Measurements from ENCODE around the gene CARNS1. TPM values are rescaled to one million over a fixed set of nuclear protein-coding genes. Genes with fewer than 3 reads are reported as not detected.

CARNS1 gene
- total and polyA plus RNA-seq, 2 of the 13 experiments (the other 11 are each of a cell fraction or from before 2014, with no cell fraction given): not detected

DNA sequence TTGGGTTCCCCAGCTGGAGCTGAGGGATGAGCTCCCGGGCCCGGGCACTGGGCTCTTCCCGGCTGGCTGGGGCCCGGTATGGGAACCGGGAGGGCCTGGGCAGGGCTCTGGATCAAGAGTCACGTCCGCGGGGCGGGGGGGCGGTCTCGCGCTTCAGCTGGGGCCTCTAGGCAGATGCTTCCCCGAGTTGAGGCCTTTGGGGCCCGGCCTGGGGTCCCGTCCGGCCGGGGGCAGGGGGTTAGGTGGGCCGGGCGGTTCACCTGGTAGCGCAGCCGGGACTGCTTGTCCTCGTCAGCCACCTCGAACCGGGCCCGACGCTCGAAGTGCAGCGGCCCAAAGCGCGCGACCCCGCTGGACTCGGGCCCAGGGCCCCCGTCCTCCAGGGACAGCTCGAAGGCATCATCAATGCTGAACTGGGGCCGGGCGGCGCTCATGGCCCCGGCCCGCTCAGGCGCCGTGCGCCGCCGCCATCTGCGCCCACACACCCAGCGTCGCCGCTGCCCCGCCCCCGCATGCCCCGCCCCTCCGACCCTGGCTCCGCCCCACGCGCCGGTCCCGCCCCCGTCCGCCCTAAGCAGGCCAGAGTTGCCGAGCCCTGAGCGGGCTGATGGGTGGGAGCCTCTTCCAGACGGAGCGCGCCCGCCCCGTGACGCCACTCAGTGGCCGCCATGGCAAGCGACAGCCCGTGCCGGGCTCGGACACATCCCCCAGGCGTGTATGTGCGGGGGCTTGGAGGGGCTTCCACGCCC is 53.5 kb downstream of the CARNS1 start, which contains the start of gene TMEM134 (continued):
- TF ChIP-seq, protein P1, sequence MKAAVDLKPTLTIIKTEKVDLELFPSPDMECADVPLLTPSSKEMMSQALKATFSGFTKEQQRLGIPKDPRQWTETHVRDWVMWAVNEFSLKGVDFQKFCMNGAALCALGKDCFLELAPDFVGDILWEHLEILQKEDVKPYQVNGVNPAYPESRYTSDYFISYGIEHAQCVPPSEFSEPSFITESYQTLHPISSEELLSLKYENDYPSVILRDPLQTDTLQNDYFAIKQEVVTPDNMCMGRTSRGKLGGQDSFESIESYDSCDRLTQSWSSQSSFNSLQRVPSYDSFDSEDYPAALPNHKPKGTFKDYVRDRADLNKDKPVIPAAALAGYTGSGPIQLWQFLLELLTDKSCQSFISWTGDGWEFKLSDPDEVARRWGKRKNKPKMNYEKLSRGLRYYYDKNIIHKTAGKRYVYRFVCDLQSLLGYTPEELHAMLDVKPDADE (CRISPR knock-in tag; IDR thresholded peaks at IDR 0.05): no peak
- TF ChIP-seq HNF4A (CRISPR knock-in tag; IDR thresholded peaks at IDR 0.05) (0 out of 2 replicates have a peak, but pooled peaks have one; percentile 19), MAF1 (CRISPR knock-in tag; IDR thresholded peaks at IDR 0.05; ENCODE audit: borderline replicate concordance) (peak; percentile 69; the same call in 1 of the 2 replicates), THRA (CRISPR knock-in tag; IDR thresholded peaks at IDR 0.05; ENCODE audit: borderline replicate concordance) (no peak; the same call in 1 of the 2 replicates), ZNF768 (CRISPR knock-in tag; IDR thresholded peaks at IDR 0.05) (peak; percentile 24; the same call in 1 of the 2 replicates), ZBTB38 (CRISPR knock-in tag; IDR thresholded peaks at IDR 0.05) (peak; percentile 81), ZNF563 (CRISPR knock-in tag; IDR thresholded peaks at IDR 0.05) (peak; percentile 72; the same call in 1 of the 2 replicates), SPEN (CRISPR knock-in tag; IDR thresholded peaks at IDR 0.05; ENCODE audit: low read depth) (peak; percentile 58; the same call in 1 of the 2 replicates), ZEB1 (IDR thresholded peaks at IDR 0.05; ENCODE audit: insufficient replicate concordance, low read depth) (no peak), DBP (CRISPR knock-in tag; IDR thresholded peaks at IDR 0.05; ENCODE audit: not compliant biosample characterization) (no peak), SRSF9 (IDR thresholded peaks at IDR 0.05; ENCODE audit: borderline replicate concordance, insufficient read depth, low read depth, low read length, poor library complexity, severe bottlenecking) (no peak), SIX4 (CRISPR knock-in tag; IDR thresholded peaks at IDR 0.05) (no peak), ZMYM2 (CRISPR knock-in tag; IDR thresholded peaks at IDR 0.05) (no peak), CHD2 (IDR thresholded peaks at IDR 0.05; ENCODE audit: low read depth, low read length) (0 out of 2 replicates have a peak, but pooled peaks have one; percentile 26), KAT2B (IDR thresholded peaks at IDR 0.05; ENCODE audit: borderline replicate concordance, low read depth, low read length) (no peak), FOXJ3 (CRISPR knock-in tag; IDR thresholded peaks at IDR 0.05; ENCODE audit: borderline replicate concordance) (no peak), RARG (CRISPR knock-in tag; IDR thresholded peaks at IDR 0.05; ENCODE audit: low read depth) (no peak), ZNF556 (CRISPR knock-in tag; IDR thresholded peaks at IDR 0.05; ENCODE audit: borderline replicate concordance) (peak; percentile 77; the same call in 1 of the 2 replicates), SRY (CRISPR knock-in tag; IDR thresholded peaks at IDR 0.05) (peak; percentile 69; the same call in 1 of the 2 replicates), SKI (IDR thresholded peaks at IDR 0.05; ENCODE audit: partially characterized antibody) (peak; percentile 71), DZIP1 (CRISPR knock-in tag; IDR thresholded peaks at IDR 0.05) (no peak), ATF7-NPFF (CRISPR knock-in tag; IDR thresholded peaks at IDR 0.05; ENCODE audit: low read depth) (peak; percentile 43; the same call in 1 of the 2 replicates)
- TF ChIP-seq, protein P2, sequence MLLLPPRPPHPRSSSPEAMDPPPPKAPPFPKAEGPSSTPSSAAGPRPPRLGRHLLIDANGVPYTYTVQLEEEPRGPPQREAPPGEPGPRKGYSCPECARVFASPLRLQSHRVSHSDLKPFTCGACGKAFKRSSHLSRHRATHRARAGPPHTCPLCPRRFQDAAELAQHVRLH (CRISPR knock-in tag; IDR thresholded peaks at IDR 0.05; ENCODE audit: borderline replicate concordance, low read depth): 0 out of 2 replicates have a peak, but pooled peaks have one; percentile 22
